AG10803 (cell line): Measurements from ENCODE around the gene IFNGR2.

Experiments used
- DNase-seq: peaks from one replicate; pipeline ENCODE4 v3.0.0; 2010; ENCODE audit warnings: low read depth
- H3K4me3 ChIP-seq: 2 replicates; pipeline ENCODE4 v1.5.1; 2011; ENCODE audit warnings: mild to moderate bottlenecking, low read length, control low read depth
- TF ChIP-seq, protein P1 (sequence below): conservative IDR thresholded peaks from 2 replicates; pipeline ENCODE4 v1.5.1; 2011; ENCODE audit warnings: mild to moderate bottlenecking, low read length, control low read depth, inconsistent platforms

IFNGR2 gene

GRCh38 chr21:33412832-33413519 is 9.8 kb downstream of the IFNGR2 start:
- TF ChIP-seq, protein P1, sequence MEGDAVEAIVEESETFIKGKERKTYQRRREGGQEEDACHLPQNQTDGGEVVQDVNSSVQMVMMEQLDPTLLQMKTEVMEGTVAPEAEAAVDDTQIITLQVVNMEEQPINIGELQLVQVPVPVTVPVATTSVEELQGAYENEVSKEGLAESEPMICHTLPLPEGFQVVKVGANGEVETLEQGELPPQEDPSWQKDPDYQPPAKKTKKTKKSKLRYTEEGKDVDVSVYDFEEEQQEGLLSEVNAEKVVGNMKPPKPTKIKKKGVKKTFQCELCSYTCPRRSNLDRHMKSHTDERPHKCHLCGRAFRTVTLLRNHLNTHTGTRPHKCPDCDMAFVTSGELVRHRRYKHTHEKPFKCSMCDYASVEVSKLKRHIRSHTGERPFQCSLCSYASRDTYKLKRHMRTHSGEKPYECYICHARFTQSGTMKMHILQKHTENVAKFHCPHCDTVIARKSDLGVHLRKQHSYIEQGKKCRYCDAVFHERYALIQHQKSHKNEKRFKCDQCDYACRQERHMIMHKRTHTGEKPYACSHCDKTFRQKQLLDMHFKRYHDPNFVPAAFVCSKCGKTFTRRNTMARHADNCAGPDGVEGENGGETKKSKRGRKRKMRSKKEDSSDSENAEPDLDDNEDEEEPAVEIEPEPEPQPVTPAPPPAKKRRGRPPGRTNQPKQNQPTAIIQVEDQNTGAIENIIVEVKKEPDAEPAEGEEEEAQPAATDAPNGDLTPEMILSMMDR, result no peak
- DNase-seq, result no peak
- no peak overlapping the region for H3K4me3 ChIP-seq

- no peak for DNase-seq
- TF ChIP-seq, protein P1, result no peak
- H3K4me3 ChIP-seq, result no peak overlapping the region
Observed at GRCh38 chr21:33414068-33414467, 10.9 kb downstream of the IFNGR2 start.

GRCh38 chr21:33414926-33415325 is 11.7 kb downstream of the IFNGR2 start:
- DNase-seq, result no peak
- TF ChIP-seq, protein P1, result no peak
- no peak overlapping the region for H3K4me3 ChIP-seq

DNA sequence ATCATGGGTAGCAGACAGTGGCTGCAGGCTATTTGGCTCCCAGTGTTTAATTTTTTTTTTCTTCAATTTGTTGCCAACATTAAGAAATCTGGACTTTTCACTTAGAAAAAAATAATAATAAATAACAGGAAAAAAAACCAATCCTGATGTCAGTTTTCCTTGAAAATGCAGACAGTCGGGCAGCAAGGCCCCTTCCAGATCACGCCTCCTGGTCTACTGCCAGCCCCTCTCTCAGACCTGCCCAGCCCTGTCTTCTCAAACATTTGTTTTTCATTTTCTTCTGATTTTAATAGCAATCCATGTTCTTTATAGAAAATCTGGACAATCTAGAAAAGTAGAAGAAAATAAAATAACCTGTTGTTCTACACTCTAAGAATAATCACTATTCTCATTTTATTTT is 15.5 kb downstream of the IFNGR2 start:
- TF ChIP-seq, protein P1, result no peak
- no peak overlapping the region for H3K4me3 ChIP-seq
- peak; percentile 79 for DNase-seq

DNA sequence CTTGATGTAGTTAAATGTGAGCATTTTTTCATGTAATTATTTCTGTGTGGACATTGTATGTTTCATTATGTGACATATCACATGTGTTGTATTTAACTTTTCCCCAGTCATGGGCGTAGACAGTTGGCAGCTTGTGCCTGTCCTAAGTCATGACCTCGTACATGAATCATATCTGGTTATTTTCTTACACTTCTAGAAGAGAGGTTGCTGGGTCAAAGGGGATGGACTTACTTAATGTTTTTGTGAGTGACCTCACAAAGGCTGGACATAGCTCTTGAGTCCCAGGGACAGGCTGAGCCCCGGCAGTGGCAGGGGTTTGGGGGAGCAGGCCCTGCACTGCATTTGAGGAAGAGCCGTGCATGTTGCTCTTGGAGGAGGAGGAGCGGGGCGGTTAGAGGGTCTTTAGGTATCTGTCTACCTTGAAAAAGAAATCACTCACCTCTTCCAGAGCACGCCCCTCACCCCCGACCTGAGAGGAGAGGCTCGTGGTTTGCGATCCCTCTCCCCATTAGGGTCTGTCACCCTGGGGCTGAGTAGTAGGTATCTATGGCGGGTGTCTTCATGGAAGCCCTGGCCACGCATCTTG is 16.4 kb downstream of the IFNGR2 start:
- no peak overlapping the region for H3K4me3 ChIP-seq
- TF ChIP-seq, protein P1, result no peak
- DNase-seq, result peak; percentile 42

DNA sequence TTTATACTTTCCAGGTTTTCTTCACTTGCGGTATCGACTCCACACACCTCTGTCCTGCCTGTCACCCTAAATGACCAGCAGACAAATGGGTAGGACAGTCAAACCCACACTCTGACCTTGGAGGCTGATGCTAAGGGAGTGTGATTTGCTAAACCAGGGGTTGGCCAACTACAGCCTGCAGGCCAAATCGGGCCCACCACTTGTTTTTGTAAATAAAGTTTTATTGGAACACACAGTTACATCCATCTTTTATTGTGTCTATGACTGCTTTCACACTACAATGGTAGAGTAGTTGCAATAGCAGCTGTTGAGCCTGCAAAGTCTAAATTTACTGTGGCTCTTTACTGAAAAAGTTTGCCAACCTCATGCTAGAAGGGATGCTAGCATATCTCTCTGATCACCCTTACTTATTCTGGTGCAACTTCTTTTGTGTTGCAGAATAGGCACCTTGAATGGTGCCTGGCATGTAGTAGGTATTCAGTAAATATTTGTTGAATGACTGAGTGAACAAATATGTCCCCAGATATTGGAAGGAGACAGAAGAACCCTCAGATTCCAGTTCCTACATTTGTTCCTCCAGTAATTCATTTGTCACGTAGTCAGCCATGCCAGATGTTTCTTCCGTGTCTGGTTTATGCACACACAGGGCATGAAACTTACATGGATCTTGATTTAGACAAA is 18.6 kb downstream of the IFNGR2 start:
- DNase-seq, result no peak
- no peak overlapping the region for H3K4me3 ChIP-seq
- TF ChIP-seq, protein P1, result no peak

GRCh38 chr21:33424214-33424613 is 21.0 kb downstream of the IFNGR2 start:
- TF ChIP-seq, protein P1, result no peak
- H3K4me3 ChIP-seq, result no peak overlapping the region
- DNase-seq, result no peak
